HG02973 (cell line): Measurements from ENCODE around the gene CSNK1D.
"Not testable (repeated sequence)": the region's sequence is repeated elsewhere in the genome, so short reads cannot be mapped to it uniquely, and the experiment has no call there.

Experiments
- ATAC-seq: cut with Tn5 transposase; IDR thresholded peaks from one replicate; pipeline ENCODE4 v1.9.1; 2021; ENCODE audit warnings: moderate library complexity; ENCODE audit not compliant: unreplicated experiment

Gene CSNK1D

GRCh38 chr17:82254096-82254495 lies 19.4 kb downstream of the CSNK1D start:
- not testable (repeated sequence) for ATAC-seq

GRCh38 chr17:82253179-82253544 lies 20.3 kb downstream of the CSNK1D start:
- no peak for ATAC-seq

GRCh38 chr17:82252511-82253178 lies 20.9 kb downstream of the CSNK1D start:
- ATAC-seq, result no peak

GRCh38 chr17:82250868-82251500 lies 22.5 kb downstream of the CSNK1D start:
- ATAC-seq, result no peak

GRCh38 chr17:82249896-82250581 lies 23.5 kb downstream of the CSNK1D start:
- no peak for ATAC-seq

- no peak for ATAC-seq
Measured at GRCh38 chr17:82248815-82249674, 24.5 kb downstream of the CSNK1D start.

GRCh38 chr17:82247856-82248671 lies 25.4 kb downstream of the CSNK1D start:
- ATAC-seq, result no peak

- no peak for ATAC-seq
Measured at GRCh38 chr17:82247182-82247823, 26.2 kb downstream of the CSNK1D start.

GRCh38 chr17:82246365-82247181 lies 26.9 kb downstream of the CSNK1D start:
- no peak for ATAC-seq

- ATAC-seq, result no peak
Measured at GRCh38 chr17:82246040-82246364, 27.5 kb downstream of the CSNK1D start.

- ATAC-seq, result no peak
Measured at GRCh38 chr17:82245134-82246039, 28.1 kb downstream of the CSNK1D start.

- ATAC-seq, result no peak
Measured at GRCh38 chr17:82244413-82245133, 28.9 kb downstream of the CSNK1D start.

GRCh38 chr17:82243648-82244412 lies 29.7 kb downstream of the CSNK1D start:
- no peak for ATAC-seq

GRCh38 chr17:82242977-82243647 lies 30.4 kb downstream of the CSNK1D start:
- ATAC-seq, result no peak

GRCh38 chr17:82242698-82242976 lies 30.9 kb downstream of the CSNK1D start:
- ATAC-seq, result no peak

GRCh38 chr17:82241926-82242697 lies 31.4 kb downstream of the CSNK1D start:
- no peak for ATAC-seq
